Activated CD8-positive, alpha-beta T cell treated with anti-CD3 and anti-CD28 coated beads, Interleukin-2, amount 10 ng/mL, durations not matched to agents 7 days and 5 days (primary cell): ENCODE results near the gene FOXK1. TPM values are rescaled to one million over a fixed set of nuclear protein-coding genes. Genes with fewer than 3 reads are reported as not detected.
"Not testable (repeated sequence)": the region's sequence is repeated elsewhere in the genome, so short reads cannot be mapped to it uniquely, and the experiment has no call there.

Source experiments
- ATAC-seq: fragments of 150-1000 bp; cut with Tn5 transposase; one replicate; pipeline ENCODE4 v1.10.0; 2021; ENCODE audit warnings: moderate library complexity
- CTCF ChIA-PET: fragments of 350-600 bp; sonication (Branson Sonifier 250); formaldehyde crosslinking; loops from one replicate; lab custom pipeline; 2021; ENCODE audit warnings: antibody characterized with exemption; lab: Charles Lee
- POLR2A ChIA-PET: fragments of 350-600 bp; sonication (Branson Sonifier 250); formaldehyde crosslinking; loops from one replicate; lab custom pipeline; 2021; ENCODE audit warnings: antibody characterized with exemption; lab: Charles Lee
- DNase-seq: peaks from one replicate; pipeline ENCODE4 v3.0.0-alpha.2; 2020
- H3K27ac Mint-ChIP-seq: one replicate; pipeline ENCODE4 v1.8.0; 2021; ENCODE audit warnings: mild to moderate bottlenecking, mixed read lengths
- H3K27me3 Mint-ChIP-seq: one replicate; pipeline ENCODE4 v1.8.0; 2021; ENCODE audit warnings: low read depth, mixed read lengths
- H3K36me3 Mint-ChIP-seq: one replicate; pipeline ENCODE4 v1.8.0; 2021; ENCODE audit warnings: low read depth, mixed read lengths
- H3K4me1 Mint-ChIP-seq: one replicate; pipeline ENCODE4 v1.8.0; 2021; ENCODE audit warnings: low read depth, mixed read lengths
- H3K4me3 Mint-ChIP-seq: one replicate; pipeline ENCODE4 v1.8.0; 2021; ENCODE audit warnings: mild to moderate bottlenecking, mixed read lengths
- H3K9me3 Mint-ChIP-seq: one replicate; pipeline ENCODE4 v1.8.0; 2022; ENCODE audit warnings: mixed read lengths; ENCODE audit not compliant: insufficient read depth
- total RNA-seq, 2 experiments: library from RNA; stranded (reverse); gene quantifications; one replicate each; pipeline ENCODE4 v1.2.3, GENCODE V29; 2021

Gene FOXK1
- total RNA-seq, 2 experiments from 2014 or later = 26.8 to 28.5 TPM

DNA sequence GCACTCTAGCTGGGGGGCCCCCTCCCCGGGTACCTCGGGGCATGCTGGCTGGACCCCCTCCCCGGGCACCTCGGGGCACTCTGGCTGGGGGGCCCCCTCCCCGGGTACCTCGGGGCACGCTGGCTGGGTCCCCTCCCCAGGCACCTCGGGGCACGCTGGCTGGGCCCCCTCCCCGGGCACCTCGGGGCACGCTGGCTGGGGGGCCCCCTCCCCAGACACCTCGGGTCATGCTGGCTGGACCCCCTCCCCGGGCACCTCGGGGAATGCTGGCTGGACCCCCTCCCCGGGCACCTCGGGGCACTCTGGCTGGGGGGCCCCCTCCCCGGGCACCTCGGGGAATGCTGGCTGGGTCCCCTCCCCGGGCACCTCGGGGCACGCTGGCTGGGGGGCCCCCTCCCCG is 120.5 kb downstream of the FOXK1 start:
- DNase-seq = not testable (repeated sequence)

DNA sequence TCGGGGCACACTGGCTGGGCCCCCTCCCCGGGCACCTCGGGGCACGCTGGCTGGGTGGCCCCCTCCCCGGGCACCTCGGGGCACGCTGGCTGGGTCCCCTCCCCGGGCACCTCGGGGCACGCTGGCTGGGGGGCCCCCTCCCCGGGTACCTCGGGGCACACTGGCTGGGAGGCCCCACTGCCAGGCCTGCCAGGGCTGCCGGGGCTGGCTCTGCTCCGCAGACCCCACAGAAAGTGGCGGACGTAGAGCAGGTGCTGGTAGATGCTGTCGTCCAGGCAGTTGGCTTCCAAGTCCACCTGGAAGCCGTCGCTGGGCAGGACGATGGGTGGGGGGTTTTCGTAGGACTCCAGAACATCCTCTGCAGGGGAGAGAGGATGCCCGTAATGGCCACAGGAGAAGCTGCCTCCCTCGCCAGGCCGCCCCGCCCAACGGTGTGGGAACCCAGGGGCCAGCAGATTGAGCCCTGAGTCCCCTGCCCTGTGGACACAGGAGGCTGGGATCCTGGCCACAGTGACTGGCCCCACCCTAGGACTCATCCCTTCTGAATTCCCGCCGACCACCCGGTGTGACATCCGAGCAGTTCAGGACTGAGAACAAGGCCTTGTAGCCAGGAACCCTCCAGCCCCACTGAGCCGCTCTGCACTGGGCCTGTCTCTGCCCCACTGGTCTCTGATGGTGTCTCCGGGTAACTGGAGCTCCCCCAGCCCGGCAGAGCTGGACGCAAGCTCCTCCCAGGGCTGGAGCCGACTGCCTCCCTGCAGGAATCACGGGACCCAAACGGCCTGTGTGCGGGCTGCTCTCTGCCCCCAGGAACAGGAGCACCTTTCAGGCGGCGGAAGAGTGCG is 121.5 kb downstream of the FOXK1 start:
- DNase-seq = no peak
- no peaks in the 10 kb centered on the region for H3K36me3 Mint-ChIP-seq
- H3K9me3 Mint-ChIP-seq = no peaks in the 10 kb centered on the region
- ChIA-PET POLR2A (no interaction called here), CTCF (no interaction called here)
- no peak overlapping the region for H3K27ac Mint-ChIP-seq
- H3K27me3 Mint-ChIP-seq = peaks cover 16% of the 10 kb centered on the region
- H3K4me3 Mint-ChIP-seq = no peak overlapping the region
- no peak for ATAC-seq
- no peaks in the 10 kb centered on the region for H3K4me1 Mint-ChIP-seq

More for the DNA sequence above, 120.5 kb downstream of the FOXK1 start:
- ATAC-seq, CTCF ChIA-PET, H3K4me3 Mint-ChIP-seq, H3K36me3 Mint-ChIP-seq, H3K27me3 Mint-ChIP-seq, H3K27ac Mint-ChIP-seq, H3K9me3 Mint-ChIP-seq, H3K4me1 Mint-ChIP-seq, POLR2A ChIA-PET: not testable (repeated sequence)

DNA sequence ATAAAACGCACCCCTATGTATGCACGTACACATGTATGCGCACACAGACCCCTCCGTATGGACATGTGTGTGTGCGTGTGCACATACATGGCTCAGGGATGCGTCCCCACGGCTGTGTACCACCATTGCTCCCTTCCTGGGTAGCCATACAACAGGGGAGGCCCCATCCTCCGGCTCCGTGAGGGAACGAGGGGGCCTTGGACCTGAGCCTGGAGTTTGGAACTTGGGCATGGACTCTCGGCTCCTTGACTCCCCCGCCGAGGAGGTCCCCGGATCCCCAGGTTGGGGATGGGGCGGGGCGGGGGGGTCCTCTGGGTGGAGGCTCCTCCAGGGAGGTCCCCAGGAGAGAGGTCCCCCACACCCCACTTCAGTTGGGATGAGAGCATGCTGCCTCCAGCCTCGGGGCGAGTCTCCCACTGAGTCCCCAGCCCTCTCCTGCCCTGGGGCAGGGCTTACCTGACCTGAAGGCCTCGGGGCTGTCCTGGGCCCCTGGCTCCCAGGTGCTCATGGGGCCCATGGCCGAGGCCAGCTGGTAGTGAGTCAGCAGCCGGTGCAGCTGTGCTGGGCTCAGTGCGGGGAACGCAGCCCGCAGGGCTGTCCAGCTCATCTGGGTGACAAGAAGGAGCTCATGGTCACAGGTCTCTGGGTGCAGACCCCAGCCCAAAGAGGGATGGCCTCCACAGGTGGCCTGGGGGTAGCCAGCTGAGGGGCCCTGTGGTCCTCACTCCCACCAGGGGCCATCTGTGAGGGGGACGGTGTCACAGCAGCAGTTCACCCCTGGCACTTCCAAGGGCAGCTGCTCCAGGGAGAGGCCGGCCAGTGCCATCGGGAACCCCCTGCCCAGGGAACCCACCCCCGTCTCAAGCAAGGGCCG is 123.3 kb downstream of the FOXK1 start:
- Mint-ChIP-seq H3K27me3 (peaks cover 21% of the 10 kb centered on the region), H3K4me1 (peaks cover 4% of the 10 kb centered on the region), H3K36me3 (no peaks in the 10 kb centered on the region), H3K4me3 (no peak overlapping the region), H3K9me3 (no peaks in the 10 kb centered on the region), H3K27ac (no peak overlapping the region)
- CTCF ChIA-PET = no interaction called here
- ATAC-seq = no peak
- no peak for DNase-seq
- POLR2A ChIA-PET = interaction anchor here (0.5 kb wide), 1 partner anchor 50 kb away, joined by 3 read pairs; no protein-coding TSS in a partner anchor

DNA sequence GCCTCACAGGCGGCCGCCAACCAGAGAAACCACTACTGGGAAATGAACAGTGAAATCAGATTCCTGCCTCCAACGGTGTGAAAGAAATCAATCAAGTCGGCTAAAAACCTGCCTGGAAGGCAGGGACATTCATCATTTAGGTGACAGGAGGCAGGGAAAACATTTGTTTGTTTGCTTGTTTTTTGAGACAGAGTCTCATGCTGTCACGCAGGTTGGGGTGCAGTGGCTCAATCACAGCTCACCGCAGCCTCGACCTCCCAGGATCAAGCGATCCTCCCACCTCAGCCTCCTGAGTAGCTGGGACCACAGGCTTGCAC is 123.8 kb downstream of the FOXK1 start:
- ATAC-seq (no peak), DNase-seq (no peak)
- ChIA-PET CTCF (no interaction called here), POLR2A (interaction anchor here (0.5 kb wide), 1 partner anchor 50 kb away, joined by 3 read pairs; no protein-coding TSS in a partner anchor)
- Mint-ChIP-seq H3K36me3 (no peaks in the 10 kb centered on the region), H3K4me1 (peaks cover 7% of the 10 kb centered on the region), H3K27ac (no peak overlapping the region), H3K27me3 (peaks cover 23% of the 10 kb centered on the region), H3K9me3 (no peaks in the 10 kb centered on the region), H3K4me3 (no peak overlapping the region)

DNA sequence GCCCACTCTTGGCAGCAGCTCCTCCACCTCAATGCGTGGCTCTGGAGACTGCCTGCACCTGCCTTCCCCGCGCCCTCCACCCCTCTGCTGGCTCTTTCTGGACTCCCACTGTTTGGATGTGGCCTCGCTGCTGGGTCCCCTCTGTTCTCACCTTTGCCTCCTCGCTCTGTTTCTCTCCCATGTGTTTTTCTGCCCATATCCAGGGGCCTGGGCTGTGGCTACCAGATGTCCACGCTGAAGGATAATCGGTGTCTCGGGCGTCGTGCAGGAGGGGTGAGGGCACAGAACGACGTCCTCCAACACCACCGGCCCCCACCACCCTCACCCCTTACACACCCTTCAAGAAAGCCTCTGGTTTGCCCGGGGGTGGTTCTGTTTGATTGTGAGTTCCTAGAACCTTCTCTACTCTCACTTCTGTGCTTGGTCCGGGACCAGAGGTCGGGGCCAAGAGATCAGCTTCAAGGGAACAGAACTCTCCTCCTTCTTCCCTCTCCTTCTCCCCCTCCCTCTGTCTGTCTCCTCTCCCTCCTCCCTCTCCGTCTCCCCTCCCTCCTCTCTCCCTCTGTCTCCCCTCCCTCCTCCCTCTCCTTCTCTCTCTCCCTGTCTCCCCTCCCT is 125.0 kb downstream of the FOXK1 start:
- ChIA-PET CTCF (interaction anchor here (0.6 kb wide), 1 partner anchor 9 kb away, joined by 3 read pairs; no protein-coding TSS in a partner anchor), POLR2A (no interaction called here)
- ATAC-seq (no peak), DNase-seq (no peak)
- no peak overlapping the region for H3K27ac Mint-ChIP-seq
- no peaks in the 10 kb centered on the region for H3K9me3 Mint-ChIP-seq
- H3K36me3 Mint-ChIP-seq = no peaks in the 10 kb centered on the region
- H3K27me3 Mint-ChIP-seq = peaks cover 23% of the 10 kb centered on the region
- peaks cover 7% of the 10 kb centered on the region for H3K4me1 Mint-ChIP-seq
- no peak overlapping the region for H3K4me3 Mint-ChIP-seq

DNA sequence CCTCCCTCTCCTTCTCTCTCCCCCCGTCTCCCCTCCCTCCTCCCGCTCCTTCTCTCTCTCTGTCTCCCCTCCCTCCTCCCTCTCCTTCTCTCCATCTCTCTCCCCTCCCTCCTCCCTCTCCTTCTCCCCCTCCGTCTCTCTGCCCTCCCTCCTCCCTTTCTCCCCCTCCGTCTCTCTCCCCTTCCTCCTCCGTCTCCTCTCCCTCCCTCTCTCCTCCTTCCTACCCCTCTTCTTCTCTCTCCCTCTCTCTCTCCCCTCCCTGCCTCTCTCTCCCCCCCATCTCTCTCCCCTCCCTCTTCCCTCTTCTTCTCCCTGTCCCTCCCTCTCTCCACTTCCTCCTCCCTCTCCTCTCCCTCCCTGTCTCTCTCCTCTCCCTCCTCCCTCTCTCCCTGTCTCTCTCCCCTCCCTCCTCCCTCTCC is 125.5 kb downstream of the FOXK1 start:
- peaks cover 25% of the 10 kb centered on the region for H3K27me3 Mint-ChIP-seq
- CTCF ChIA-PET = interaction anchor here (1.0 kb wide), 1 partner anchor 9 kb away, joined by 4 read pairs; no protein-coding TSS in a partner anchor

DNA sequence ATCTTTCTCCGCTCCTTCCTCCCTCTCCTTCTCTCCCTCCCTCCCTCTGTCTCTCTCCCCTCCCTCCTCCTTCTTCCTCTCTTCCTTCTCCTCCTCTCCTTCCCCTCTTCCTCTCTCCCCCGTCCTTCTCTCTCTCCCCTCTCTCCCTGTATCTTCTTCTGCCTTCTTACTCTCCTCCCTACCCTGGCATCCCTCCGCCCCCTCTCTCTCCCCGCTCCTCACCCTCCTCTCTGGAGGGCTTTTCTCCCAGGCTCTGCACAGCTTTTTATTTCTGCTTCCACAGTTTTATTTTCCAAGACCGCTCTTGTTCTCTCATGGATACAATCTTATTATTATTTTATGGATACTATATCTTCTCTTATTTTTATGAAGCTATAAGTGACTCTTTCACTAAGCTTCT is 125.9 kb downstream of the FOXK1 start:
- CTCF ChIA-PET = interaction anchor here (1.0 kb wide), 1 partner anchor 10 kb away, joined by 4 read pairs; no protein-coding TSS in a partner anchor
- POLR2A ChIA-PET = no interaction called here

More for the DNA sequence above, 125.5 kb downstream of the FOXK1 start:
- Mint-ChIP-seq H3K4me3 (no peak overlapping the region), H3K36me3 (peaks cover under 1% of the 10 kb centered on the region), H3K9me3 (no peaks in the 10 kb centered on the region), H3K4me1 (peaks cover 7% of the 10 kb centered on the region), H3K27ac (no peak overlapping the region)
- ATAC-seq (no peak), DNase-seq (no peak)
- POLR2A ChIA-PET = no interaction called here

DNA sequence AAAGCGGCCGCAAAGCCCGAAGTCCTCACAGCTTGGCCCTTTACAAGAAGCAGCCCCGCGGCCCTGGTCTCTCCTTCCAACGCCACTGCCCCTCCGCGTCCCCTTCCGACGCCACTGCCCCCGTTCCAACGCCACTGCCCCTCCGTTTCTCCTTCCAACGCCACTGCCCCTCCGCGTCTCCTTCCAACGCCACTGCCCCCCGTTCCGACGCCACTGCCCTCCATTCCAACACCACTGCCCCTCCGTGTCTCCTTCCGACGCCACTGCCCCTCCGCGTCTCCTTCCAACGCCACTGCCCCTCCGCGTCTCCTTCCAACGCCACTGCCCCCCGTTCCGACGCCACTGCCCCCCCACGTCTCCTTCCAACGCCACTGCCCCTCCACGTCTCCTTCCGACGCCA is 126.5 kb downstream of the FOXK1 start:
- H3K36me3 Mint-ChIP-seq = peaks cover 2% of the 10 kb centered on the region
- no peak overlapping the region for H3K4me3 Mint-ChIP-seq
- H3K4me1 Mint-ChIP-seq = peaks cover 7% of the 10 kb centered on the region
- H3K27ac Mint-ChIP-seq = no peak overlapping the region
- CTCF ChIA-PET = interaction anchor here (1.0 kb wide), 1 partner anchor 10 kb away, joined by 4 read pairs; no protein-coding TSS in a partner anchor
- DNase-seq (no peak), ATAC-seq (no peak)
- H3K27me3 Mint-ChIP-seq = peaks cover 30% of the 10 kb centered on the region
- H3K9me3 Mint-ChIP-seq = no peaks in the 10 kb centered on the region
- POLR2A ChIA-PET = no interaction called here

More for the DNA sequence above, 125.9 kb downstream of the FOXK1 start:
- Mint-ChIP-seq H3K4me1 (peaks cover 7% of the 10 kb centered on the region), H3K36me3 (peaks cover 2% of the 10 kb centered on the region), H3K27ac (no peak overlapping the region), H3K9me3 (no peaks in the 10 kb centered on the region), H3K27me3 (peaks cover 29% of the 10 kb centered on the region), H3K4me3 (no peak overlapping the region)
- ATAC-seq = no peak
- DNase-seq = no peak

DNA sequence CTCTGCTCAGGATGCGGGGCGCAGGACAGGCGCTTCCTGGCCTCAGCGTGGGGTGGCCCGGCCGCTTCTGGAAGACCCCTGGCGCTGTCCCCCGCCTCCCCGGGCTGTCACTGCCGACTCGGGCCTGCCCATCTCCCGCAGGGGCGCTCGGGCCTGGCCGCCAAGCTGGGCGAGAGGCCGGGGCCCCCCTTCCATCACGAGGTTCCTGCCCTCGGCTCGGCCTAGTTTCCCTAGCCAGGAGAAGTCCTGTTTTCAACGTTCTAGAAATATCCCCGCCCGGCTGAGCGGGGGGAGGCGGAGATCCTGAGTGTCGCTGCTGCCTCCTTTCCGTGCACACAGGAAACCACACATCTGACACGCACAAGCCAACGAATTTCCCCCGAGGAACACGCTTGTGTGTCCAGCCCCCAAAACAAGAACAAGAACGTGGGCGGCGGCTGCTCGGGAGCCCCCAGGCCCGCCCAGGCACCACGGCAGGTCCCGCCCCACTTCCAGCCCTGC is 127.0 kb downstream of the FOXK1 start:
- ChIA-PET POLR2A (interaction anchor here (1.0 kb wide), 1 partner anchor 11 kb away, joined by 3 read pairs; no protein-coding TSS in a partner anchor), CTCF (interaction anchor here (0.9 to 1.0 kb wide), 3 partner anchors 12 to 165 kb away, joined by 3 read pairs; partner anchors contain the start of gene RADIL)
- no peak overlapping the region for H3K27ac Mint-ChIP-seq
- H3K27me3 Mint-ChIP-seq = peaks cover 33% of the 10 kb centered on the region
- peak overlapping the region; percentile 34 for H3K4me3 Mint-ChIP-seq
- peaks cover 7% of the 10 kb centered on the region for H3K4me1 Mint-ChIP-seq
- H3K36me3 Mint-ChIP-seq = peaks cover 2% of the 10 kb centered on the region
- DNase-seq = peak; percentile 40
- peak; percentile 75 for ATAC-seq
- H3K9me3 Mint-ChIP-seq = no peaks in the 10 kb centered on the region

DNA sequence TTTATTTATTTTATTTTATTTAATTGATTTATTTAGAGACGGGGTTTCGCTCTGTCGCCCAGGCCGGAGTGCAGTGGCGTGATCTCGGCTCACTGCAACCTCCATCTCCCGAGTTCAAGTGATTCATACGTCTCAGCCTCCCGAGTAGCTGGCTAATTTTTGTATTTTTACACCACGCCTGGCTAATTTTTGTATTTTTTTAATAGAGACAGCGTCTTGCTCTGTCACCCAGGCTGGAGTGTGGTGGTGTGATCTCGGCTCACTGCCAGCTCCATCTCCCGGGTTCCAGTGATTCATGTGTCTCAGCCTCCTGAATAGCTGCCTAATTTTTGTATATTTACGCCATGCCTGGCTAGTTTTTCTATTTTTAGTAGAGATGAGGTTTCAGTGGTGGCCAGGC is 127.6 kb downstream of the FOXK1 start:
- no peaks in the 10 kb centered on the region for H3K9me3 Mint-ChIP-seq
- DNase-seq (no peak), ATAC-seq (no peak)
- peaks cover 7% of the 10 kb centered on the region for H3K4me1 Mint-ChIP-seq
- POLR2A ChIA-PET = interaction anchor here (1.0 kb wide), 1 partner anchor 12 kb away, joined by 3 read pairs; no protein-coding TSS in a partner anchor
- H3K36me3 Mint-ChIP-seq = peaks cover 2% of the 10 kb centered on the region
- no peak overlapping the region for H3K4me3 Mint-ChIP-seq
- CTCF ChIA-PET = interaction anchor here (0.9 to 1.0 kb wide), 3 partner anchors 13 to 164 kb away, joined by 3 read pairs; partner anchors contain the start of gene RADIL
- H3K27me3 Mint-ChIP-seq = peaks cover 35% of the 10 kb centered on the region
- H3K27ac Mint-ChIP-seq = no peak overlapping the region

DNA sequence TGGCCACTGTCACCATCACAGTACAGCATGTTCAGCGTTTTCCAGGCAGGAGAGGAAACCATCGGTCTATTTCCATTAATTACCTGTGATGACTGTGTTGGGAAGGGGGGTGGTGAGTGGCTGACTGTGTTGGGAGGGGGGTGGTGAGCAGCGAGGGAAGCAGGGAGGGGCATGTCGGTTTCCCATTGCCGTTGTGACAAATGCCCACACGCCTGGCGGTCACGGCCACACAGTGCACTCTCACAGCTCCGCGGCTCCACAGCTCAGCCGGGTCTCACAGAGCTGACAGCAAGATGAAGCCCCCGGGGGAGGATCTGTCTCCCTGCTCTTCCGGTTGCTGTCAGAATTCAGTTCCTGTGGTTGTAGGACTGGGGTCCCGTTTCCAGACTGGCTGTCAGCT is 132.3 kb downstream of the FOXK1 start:
- CTCF ChIA-PET = interaction anchor here (1.2 kb wide), 1 partner anchor 15 kb away, joined by 4 read pairs; no protein-coding TSS in a partner anchor
- Mint-ChIP-seq H3K27me3 (peaks cover 14% of the 10 kb centered on the region), H3K9me3 (no peaks in the 10 kb centered on the region), H3K27ac (no peak overlapping the region), H3K4me1 (peaks cover 3% of the 10 kb centered on the region), H3K4me3 (no peak overlapping the region), H3K36me3 (peaks cover 2% of the 10 kb centered on the region)
- ATAC-seq = no peak
- POLR2A ChIA-PET = no interaction called here
- DNase-seq = no peak
